Left colon (tissue), 2 donors: Measurements from ENCODE around the gene OPRL1. TPM values are rescaled to one million over a fixed set of nuclear protein-coding genes. Genes with fewer than 3 reads are reported as not detected.

Experiments
- ATAC-seq: fragments of 200-7000 bp; cut with Tn5 transposase; one replicate; pipeline ENCODE4 v1.9.1; 2020; ENCODE audit warnings: mild to moderate bottlenecking, moderate library complexity
- DNase-seq, 2 donors: peaks; one replicate each; pipeline ENCODE4 v3.0.0-alpha.2; 2020
- intact Hi-C, 2 donors: fragments of 100-400 bp; cut with DNase I in 1 of 2; cut with micrococcal nuclease in 1 of 2; formaldehyde crosslinking; loops; one replicate each; pipeline versions ENCODE4 v1.11.2 to v1.14.0; 2022; cut with DNase I, micrococcal nuclease
- long read RNA-seq: library from polyadenylated mRNA; unstranded; transcript quantifications from one replicate; pipeline ENCODE4 v2.0.0, GENCODE V29; 2021
- total RNA-seq, 2 donors: library from RNA; stranded (reverse); fragmentation: NEBNext Ultra II Directional; extraction: Animal tissue kit (Norgen Biotek cat#: 25700); gene quantifications; one replicate each; pipeline ENCODE4 v1.2.1, GENCODE V29; 2021
- donor health status: DM: no; HTN: no; CAD: no.
- donor health status: DM: yes; HTN: yes; CAD: no.

Gene OPRL1
- under 1 TPM; 0.15 to 0.17 TPM for total RNA-seq
- long read RNA-seq: 0 reads

DNA sequence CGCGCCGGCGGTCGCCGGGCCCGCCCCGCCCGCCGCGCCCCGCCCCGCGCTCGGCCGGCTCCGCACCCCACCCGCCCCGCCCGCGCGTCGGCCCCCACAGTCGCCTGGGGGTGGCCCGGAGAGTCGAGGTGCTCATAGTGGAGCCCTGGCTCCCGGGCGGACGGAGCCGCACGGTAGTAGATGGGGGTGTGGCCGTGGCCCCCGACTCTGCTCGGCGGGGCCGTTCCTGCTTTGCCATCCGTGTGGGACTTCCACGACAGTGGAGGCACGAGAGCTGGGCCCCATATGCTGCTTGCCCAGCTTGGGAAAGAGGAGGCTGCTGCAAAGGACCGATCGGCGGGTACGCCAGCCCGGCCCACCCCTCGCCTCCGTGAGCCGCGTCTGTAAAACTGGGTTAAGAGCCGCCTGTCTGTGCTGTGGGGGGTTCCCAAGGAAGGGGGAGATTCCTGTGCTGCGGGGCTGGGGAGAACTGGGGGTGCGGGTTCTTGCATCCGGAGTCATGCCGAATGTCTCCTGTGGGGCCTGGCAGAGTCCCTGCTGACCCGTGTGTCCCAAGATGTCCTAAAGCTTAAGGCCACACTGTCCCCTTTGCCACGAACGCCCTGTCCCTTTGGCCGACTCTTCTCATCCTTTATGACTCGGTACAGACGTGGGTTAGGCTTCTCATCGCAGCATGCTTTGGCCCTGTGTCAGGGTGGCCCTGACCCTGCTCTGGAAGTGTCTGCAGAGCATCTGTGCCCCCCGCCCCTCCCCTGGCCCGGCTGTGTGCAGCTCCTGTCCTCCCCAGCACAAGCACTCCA is at the start of gene OPRL1:
Gene OPRL1 (plus strand): TSS at position 70 of the 800 bp plus-strand sequence. CDS start 12,639 bp downstream, outside the sequence.
- ATAC-seq (no peak), DNase-seq (no peak)
- intact Hi-C loops: no loop called here

DNA sequence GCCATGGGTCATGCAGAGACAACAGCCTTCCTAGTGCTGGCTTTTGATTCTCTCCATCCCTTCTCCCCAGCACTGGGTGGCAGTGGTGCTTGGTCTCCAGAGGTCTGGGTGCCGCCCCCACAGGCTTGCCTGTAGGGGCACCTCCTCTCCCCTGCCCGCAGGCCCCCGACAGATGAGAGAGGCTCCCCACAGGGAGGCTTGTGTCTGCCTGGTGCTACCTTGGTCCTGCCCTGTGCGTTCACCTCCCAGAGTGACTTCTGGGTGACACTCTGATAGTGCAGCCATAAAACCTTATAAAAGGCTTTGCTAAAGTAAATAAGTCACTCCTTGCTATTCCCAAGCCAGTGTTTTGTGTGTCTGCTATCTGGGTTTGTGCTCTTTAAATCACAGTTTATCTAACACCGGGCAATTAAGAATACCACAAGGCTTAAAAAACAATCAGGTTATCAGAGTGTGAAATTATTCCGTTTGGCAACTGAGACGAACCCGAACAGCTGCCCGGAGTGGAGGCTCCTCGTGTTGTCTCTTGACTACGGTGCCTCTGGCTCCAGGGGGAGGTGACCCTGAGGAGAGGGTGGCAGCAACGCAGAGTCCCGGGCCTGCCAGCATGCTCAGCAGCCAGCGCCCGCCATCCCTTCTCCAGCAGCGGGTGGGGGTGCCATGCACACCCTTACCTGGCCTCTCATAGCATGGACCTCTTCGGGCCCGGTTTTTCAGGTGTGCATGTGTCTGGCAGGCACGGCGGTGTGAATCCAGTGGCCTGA is 49.3 kb upstream of the OPRL1 start:
- intact Hi-C loops: no loop called here
- ATAC-seq: peak; percentile 94
- peak in 1 of 2 donors; percentile 31 for DNase-seq

DNA sequence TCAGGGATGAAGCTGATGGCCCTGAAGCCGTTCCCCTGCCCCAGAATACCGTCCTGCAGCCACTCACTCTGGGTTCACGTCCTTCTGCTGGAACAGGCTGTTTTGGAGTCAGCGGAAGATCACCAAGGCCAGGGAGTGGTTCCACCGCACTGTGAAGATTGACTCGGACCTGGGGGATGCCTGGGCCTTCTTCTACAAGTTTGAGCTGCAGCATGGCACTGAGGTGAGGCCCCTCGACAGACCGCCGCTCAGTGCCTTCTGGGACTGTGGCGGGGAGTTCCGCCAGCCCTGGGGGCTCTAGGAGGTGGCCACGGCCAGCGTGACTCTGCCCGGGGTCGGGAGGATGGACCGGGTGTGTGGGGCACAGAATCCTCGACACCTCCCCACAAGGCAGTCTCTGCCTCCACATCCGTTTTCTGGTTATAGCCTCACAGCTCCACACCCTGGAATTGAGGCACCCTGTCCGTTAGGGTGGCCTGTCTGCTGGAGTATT is 48.0 kb upstream of the OPRL1 start:
- no peak for DNase-seq
- ATAC-seq: no peak
- intact Hi-C loops: no loop called here

DNA sequence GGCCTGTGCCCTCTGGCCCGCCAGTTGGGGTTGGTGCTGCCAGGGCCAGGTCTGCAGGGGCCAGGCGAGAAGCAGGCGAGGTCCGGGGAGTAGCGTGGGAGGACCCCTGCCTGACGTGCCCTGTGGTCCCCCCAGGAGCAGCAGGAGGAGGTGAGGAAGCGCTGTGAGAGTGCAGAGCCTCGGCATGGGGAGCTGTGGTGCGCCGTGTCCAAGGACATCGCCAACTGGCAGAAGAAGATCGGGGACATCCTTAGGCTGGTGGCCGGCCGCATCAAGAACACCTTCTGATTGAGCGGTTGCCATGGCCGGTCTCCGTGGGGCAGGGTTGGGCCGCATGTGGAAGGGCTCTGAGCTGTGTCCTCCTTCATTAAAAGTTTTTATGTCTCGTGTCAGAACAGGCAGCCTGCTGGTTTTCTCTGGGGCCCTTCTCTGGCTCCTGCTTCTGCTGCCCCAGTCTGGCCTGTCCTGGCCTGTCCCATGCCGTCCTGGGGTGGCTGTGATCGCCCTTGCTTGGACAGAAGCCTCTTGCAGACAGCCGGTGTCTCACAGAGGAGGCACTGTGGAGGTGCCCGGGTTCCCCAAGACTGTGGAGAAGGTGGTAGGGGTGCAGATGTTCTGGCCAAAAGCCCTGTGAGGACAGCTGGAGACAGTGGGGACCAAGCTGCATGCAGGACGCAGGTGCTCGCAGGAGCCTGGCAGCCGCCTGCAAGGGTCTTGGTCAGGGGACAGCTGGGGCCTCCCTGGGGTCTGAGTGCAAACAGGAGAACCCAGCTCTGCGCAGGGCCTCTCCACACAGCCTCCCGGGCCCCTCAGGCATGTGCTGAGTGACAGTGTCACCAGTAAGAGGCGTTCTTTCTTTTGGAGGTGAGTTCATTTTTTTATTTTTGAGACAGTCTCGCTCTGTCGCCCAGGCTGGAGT is 46.9 kb upstream of the OPRL1 start:
- DNase-seq: no peak
- intact Hi-C loops: no loop called here

DNA sequence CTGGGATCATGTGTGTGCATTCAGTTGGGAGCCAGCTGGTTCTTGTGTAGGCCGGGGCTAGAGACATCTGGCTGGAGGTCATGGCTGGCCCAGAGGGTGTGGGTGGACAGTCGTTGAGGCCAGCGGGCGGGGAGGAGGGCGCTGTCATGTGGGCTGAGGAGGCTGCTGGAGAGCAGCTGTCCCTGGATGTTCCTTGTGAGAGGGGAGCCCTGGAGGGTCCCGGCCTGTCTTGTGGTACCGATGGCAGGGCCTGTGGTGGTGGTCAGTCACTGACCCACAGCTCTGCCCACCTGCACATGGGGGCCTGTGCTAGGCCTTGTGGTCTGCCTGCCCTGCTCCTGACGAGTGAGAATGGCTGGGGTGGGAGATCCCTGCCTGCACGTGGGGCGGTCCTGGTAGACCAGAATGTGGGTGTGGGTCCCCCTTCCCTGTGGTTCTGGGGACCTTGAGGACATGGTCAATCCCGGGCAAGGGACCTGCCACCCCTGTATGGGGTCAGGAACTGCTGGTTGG is 45.8 kb upstream of the OPRL1 start:
- DNase-seq (no peak), ATAC-seq (no peak)
- intact Hi-C loops: no loop called here

More for the DNA sequence above, 46.9 kb upstream of the OPRL1 start:
- no peak for ATAC-seq

DNA sequence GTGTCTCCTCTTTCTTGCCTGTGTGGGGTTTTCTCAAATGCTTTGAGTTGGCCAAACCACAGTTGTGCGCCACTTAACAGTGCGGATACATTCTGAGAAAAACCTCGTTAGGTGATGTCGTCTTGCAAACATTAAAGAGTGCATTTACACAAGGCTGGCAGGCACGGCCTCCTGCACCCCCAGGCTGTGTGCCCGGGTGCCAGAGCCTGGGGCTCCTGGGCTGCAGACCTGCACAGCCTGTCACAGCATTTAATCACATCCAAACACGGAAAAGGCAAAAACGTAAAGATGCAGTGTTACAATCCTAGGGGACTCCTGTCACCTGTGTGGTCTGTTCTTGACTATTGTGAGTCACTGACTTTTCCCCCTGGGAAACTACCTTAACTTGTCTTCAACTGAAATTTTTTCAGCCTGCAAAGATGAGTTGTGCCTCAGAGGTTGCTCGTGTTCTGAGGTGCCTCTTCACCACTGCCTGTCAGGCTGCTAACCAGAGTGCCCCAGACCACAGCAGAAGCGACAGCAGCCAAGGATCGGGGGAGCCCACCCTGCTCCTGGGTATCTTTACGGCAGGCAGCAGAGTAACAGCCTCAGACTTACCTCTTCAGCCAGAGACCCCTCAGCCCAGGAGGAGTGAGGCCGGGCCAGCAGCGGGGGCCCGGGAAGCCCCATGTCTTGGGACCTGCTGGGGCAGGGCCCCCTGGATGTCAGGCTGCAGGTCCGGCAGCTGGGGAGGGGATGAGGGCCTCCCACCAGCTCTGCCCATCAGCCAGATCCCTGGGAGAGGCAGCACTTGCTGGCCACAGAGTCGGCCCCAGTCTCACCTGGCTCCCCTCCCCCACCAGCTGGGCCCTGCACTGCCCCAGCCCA is 44.6 kb upstream of the OPRL1 start:
- ATAC-seq (no peak), DNase-seq (no peak)
- intact Hi-C loops: no loop called here

DNA sequence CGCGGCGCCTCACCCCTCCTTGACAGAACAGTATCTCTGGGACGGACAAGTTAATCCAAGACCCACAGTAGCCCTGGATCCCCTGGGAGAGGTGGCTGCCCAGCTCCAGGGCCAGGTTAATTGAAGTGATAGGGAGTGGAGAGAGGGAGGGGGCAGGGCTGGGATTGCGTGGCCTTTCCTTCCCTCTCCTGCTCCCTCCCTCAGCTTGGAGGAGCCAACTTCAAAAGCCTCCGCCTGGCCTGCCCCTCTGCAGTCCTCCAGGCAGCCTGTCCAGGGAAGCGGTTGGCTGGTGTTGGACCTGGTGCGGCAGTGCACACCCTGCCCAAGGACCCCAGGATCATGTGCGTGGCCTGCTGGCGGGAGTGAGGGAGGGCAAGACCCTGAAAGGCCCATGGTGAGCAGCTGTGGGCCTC is 43.9 kb upstream of the OPRL1 start, which contains the start of gene C20orf204:
Gene C20orf204 (plus strand): TSS at position 250 of the 413 bp plus-strand sequence. CDS start 142 bp downstream, at position 392.
- no peak for DNase-seq
- intact Hi-C loops: no loop called here
- no peak for ATAC-seq

DNA sequence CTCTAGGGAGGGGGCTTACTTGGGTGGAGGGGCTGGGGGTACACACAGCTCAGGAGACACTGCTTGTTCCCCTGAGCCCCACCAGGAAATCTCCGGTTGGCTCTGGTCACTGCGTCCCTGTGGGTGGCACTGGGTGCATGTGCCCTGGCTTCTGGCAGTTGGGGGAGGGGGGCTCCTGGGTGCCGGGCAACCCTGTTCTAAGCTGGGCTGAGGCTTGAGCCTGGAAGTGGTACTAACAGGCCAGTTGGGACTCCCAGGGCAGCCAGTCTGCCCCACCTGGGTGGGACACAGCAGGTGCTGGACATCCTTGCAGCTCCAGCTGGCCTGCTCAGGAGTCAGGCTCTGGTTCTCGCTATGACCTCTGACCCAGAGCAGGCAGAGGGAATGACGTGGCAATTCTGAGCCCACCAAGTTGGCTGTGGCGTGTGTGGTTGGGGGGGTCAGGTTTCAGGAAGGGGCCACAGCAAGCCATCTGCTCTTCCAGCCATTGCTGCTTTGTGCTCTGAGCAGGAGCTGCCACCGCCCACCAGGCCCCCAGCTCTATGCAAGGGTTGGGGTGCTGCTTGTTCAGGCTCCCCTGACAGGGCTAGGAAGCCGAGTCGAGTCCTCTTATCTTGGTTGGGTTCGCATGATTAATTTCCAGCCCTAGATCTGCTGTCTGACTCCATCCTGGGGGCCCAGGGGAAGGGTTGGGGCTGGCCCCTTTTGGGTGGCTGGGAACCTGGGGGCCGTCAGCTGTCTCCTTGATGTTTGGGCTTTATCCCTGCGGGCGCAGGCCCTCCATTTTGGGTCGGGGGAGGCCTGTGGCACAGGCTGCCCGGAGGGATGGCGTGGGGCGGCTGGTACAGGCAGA is 43.3 kb upstream of the OPRL1 start:
- no peak for ATAC-seq
- intact Hi-C loops: no loop called here
- DNase-seq: no peak

DNA sequence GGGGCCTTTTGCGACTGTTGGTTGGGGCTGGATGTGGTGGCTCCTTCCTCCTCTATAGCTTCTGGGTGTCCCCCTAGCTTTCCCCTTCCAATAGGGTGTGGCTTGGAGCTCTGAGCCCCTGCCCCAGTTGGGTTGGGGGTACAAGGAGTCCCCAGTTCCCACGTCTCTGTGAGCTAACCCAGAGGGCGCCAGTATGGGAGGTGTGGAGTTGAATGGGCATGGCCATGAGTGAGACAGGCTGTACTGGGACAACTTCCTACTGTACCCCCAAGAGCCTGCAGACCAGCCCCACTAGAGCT is 42.7 kb upstream of the OPRL1 start:
- ATAC-seq (no peak), DNase-seq (no peak)
- intact Hi-C loops: no loop called here

DNA sequence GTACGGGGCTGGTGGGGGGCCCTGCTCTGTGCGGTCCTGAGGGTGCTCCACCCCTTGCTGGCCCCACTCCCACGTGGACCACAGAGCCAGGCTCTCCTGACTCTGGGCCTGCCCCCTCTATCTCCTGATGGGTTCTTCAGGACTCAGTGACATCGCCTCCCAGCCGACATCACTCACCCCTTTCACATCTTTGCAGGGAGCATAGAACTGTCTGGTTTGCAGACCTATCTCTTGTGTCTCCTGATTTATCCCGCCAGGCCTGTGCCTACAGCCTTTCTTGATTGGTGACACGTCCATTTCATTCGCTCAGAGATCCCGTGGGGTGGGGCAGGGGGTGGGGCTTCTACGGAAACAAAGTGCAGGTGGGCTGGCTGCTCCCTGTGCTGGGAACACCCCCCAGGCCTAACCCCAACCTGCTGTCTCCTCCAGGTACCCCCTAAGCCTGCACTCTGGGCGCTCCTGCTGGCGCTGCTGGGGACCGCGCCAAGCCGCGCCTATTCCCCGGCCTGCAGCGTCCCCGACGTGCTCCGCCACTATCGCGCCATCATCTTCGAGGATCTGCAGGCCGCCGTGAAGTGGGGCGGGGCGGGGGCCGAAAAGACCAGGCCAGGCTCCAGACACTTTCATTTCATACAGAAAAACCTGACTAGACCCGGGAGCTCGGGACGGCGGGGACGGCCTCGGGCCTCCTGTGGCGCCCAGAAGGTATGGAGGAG is 42.2 kb upstream of the OPRL1 start:
- no peak for ATAC-seq

DNA sequence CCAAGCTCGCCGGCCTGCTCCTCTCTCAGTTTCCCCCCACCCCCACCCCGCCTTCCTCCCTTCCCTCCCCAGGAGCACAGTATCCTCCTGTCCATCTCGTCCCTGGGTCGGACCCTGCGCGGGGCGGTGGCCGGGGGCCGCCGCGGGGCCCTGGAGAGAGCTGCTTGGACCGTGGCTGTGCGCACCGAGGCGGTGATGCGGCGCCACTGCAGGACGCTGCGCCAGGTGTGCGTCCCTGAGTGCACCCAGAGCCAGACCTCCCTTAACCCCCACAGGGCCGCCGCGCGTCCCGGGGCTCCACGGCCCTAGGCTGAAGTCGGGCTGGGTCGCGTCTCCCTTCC is 41.7 kb upstream of the OPRL1 start:
- peak in 1 of 2 donors; percentile 34 for DNase-seq

More for the DNA sequence above, 42.2 kb upstream of the OPRL1 start:
- intact Hi-C loops: no loop called here
- DNase-seq: no peak

DNA sequence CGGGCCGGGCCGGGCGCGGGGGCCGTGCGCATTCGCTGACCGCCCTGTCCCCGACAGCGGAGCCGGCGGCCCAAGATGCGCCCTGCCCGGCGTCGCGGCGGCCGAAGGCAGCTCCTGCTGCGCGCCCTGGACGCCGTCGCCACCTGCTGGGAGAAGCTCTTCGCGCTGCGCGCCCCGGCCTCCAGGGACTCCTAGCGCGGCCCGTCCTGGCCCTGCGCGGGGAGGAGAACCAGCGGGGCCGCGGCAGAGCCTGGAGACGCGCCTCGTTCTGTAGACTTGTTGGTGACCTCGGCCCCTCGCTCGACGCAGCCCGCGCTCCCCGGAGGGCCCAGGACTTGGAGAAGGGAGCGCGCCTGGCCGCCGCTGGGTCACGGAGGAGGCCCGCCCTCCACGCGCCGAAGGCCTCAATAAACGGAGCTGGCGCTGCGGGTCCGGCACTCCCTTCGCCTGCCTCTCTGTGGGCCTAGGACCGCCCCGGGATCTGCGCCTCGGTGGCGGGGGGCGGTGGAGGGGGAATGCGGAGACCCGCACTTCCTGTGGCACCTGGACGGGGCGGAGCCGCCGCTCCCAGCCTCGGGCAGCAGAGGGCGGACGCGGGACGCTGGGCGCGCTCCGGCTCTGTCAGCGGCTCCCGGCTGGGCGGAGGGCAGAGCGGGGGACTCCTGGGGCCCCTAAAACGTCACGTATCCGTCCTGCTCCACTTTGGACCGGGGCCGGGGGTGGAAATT is 41.2 kb upstream of the OPRL1 start:
- peak; percentile 87 for ATAC-seq
- intact Hi-C loops: no loop called here

More for the DNA sequence above, 41.7 kb upstream of the OPRL1 start:
- peak; percentile 52 for ATAC-seq
- intact Hi-C loops: no loop called here

DNA sequence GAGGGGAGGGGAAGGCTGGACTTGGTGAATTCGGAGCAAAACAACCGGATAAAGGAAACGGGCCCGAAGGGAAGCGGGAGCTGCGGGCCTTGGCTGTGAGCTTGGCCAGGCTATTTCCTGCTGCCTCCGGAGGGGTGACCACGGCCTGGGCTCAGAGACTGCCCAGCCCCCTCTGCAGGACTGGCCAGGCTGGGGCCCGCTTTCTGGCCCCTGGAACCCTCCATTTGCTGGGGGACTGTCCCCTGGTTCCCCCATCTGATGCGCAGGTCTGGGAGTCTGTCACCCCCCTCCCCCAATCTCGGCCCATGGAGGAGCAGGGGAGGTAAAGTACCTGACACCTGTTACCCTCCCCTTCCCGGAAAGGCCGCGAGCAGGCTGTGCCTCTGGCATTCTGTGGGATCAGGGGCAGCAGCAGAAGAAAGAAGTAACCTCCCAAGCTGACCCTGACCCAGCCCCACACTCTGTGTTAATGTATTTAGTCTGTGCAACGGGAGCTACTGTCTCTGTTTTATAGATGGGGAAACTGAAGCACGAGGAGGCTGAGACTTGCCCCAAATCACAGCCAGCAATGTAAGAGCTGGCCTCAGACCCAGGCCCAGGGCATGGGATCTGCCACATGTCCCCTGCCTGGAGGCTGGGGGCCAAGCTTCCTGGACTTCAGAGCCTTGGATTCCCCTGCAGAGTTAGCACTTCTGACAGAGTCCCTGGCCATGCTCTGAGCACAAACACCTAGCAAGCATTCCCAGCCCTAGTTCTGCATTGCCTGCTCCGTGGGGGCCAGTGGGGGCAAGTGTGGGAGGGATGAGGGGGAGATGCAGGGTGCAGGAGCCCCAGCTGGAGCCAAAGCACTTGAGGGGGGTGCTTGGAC is 40.4 kb upstream of the OPRL1 start:
- DNase-seq: no peak
- intact Hi-C loops: no loop called here
- ATAC-seq: peak; percentile 16

More for the DNA sequence above, 41.2 kb upstream of the OPRL1 start:
- peak; percentile 61 to 81 for DNase-seq

DNA sequence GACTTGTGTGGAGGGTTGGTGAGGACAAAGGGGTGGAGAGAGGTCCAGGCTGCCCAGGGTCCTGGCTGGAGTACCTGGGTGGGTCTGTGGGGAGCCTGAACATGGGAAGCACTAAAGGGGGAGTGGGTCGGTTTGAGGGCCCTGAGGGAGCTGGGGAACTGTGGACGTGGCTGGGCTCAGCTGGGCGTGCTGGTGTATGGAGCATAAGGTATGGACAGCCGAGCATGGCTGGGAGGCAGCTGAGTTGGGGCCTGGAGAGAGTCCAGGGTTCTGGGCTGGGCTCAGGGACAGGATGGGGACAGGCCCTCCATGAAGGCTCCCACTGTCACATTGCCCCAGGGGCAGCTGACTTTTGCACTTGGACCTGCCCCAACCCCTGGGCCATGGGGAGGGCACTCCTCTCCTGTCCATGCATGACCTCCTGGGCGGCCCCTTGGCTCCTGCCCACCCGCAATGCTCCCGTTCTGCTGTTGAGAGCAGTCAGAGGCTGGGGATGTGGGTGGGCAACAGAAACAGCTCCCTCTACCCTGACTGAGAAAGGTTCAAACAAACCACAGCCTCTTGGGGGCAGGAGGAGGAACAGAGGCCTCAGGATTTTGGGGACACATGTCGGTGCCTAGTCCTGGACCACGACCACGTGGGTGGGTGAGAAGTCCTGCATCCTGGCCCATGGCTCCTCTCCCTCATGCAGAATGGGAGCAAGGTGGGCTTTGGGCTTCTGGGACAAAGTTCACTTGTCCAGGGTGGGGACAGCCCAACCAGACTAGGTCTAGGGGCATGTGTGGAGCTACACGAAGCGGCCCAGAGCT is 39.4 kb upstream of the OPRL1 start:
- no peak for ATAC-seq
- intact Hi-C loops: no loop called here
- DNase-seq: no peak
